ENCODE results near the gene CLHC1. TPM values are rescaled to one million over a fixed set of nuclear protein-coding genes. Genes with fewer than 3 reads are reported as not detected.

Gene CLHC1
- 8.9 and 13.5 TPM in 2 replicates for total RNA-seq

GRCh38 chr2:55232084-55232862 lies at the start of gene CLHC1, which contains the start of gene RPS27A:
CLHC1 (minus strand) TSS chr2:55232293; CDS start chr2:55222411, 9,882 bp downstream.
RPS27A (plus strand) TSS chr2:55232688; CDS start chr2:55232825, 137 bp downstream.

DNA sequence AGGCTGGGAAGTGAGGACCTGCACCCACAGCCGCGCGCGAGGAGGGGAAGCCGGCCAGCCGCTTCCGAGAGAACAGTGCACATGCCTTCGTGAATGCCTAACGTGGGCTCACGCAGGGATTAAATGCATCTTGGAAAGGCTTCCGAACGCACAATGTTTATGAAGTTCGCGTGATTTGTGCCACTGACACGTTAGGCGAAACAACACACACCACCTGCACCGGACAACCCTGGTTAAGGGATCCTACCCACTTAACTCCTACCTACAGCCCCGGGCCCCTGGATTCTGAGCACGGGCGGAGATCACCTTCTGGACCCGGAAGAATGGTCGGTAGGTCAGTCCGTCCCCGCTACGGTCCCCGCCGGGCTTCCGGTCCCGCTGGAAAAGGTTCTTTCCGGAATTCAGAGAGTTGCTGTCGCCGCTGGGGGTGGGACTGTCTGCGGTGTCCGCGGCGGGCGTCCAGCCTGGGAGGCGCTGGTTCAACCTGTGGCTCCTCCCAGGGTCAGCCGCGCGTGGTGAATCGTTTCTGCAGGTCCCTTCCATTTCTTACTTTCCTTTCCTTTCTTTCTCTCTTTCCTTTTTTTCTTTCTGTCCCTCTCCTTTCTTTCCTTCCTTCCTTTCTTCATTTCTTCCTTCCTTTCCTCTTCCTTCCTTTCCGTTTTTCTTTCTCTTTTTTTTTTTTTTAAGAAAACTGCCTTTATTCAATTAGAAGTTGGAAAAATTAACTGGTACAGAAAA lies 37.0 kb upstream of the CLHC1 start, which contains the start of gene MTIF2:
Gene MTIF2 (minus strand): TSS at position 325 of the 738 bp plus-strand sequence. CDS start 5,373 bp downstream, outside the sequence.

Other genes with a start within 250 kb of the CLHC1 start
- gene RTN4, start 181.8 kb downstream of the CLHC1 start, total RNA-seq = 334 and 451 TPM in 2 replicates
- 489 and 1,035 TPM in 2 replicates for gene RPS27A, start 395 bp upstream of the CLHC1 start, total RNA-seq
- 35.9 and 46.7 TPM in 2 replicates for gene MTIF2, start 36.9 kb upstream of the CLHC1 start, total RNA-seq
- 47.1 and 88.4 TPM in 2 replicates for gene CCDC88A, start 187.6 kb upstream of the CLHC1 start, total RNA-seq